ENCODE results near the gene FSTL5.

Gene FSTL5

GRCh38 chr4:161336016-161336530, 827.7 kb downstream of the FSTL5 start:
- Histone ChIP-seq H3K27me3 (no peaks in the 10 kb centered on the region), H3K9me3 (no peaks in the 10 kb centered on the region), H3K36me3 (no peaks in the 10 kb centered on the region), H3K4me1 (no peaks in the 10 kb centered on the region), H3K4me3 (ENCODE audit: low read depth, low read length) (no peak overlapping the region)
- no peak for DNase-seq
- TF ChIP-seq, protein P1, sequence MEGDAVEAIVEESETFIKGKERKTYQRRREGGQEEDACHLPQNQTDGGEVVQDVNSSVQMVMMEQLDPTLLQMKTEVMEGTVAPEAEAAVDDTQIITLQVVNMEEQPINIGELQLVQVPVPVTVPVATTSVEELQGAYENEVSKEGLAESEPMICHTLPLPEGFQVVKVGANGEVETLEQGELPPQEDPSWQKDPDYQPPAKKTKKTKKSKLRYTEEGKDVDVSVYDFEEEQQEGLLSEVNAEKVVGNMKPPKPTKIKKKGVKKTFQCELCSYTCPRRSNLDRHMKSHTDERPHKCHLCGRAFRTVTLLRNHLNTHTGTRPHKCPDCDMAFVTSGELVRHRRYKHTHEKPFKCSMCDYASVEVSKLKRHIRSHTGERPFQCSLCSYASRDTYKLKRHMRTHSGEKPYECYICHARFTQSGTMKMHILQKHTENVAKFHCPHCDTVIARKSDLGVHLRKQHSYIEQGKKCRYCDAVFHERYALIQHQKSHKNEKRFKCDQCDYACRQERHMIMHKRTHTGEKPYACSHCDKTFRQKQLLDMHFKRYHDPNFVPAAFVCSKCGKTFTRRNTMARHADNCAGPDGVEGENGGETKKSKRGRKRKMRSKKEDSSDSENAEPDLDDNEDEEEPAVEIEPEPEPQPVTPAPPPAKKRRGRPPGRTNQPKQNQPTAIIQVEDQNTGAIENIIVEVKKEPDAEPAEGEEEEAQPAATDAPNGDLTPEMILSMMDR (IDR thresholded peaks at IDR 0.05; ENCODE audit: low read depth, low read length): no peak

All from BE2C (cell line).